ENCODE results near the gene SMC3.
A peak's percentile ranks its signal among the peaks of the same experiment; 100 is the strongest.

SMC3 gene

GRCh38 chr10:110546077-110546476, 21.4 kb upstream of the SMC3 start:
- TF ChIP-seq CTCF (IDR thresholded peaks at IDR 0.05; ENCODE audit: extremely low read depth, insufficient read depth, missing control alignments): no peak
- in situ Hi-C loops (cut with MboI; ENCODE audit: low pct_unique_long_range_greater_than_20kb, low sequenced_read_pairs, unreplicated experiment): loop anchor here (10.0 kb wide), 1 partner anchor 191 kb away; no protein-coding TSS in a partner anchor
- DNase-seq (ENCODE audit: low spot score): no peak

- in situ Hi-C loops (cut with MboI; ENCODE audit: low pct_unique_long_range_greater_than_20kb, low sequenced_read_pairs, unreplicated experiment): loop anchor here (10.0 kb wide), 1 partner anchor 192 kb away; no protein-coding TSS in a partner anchor
- no peak for TF ChIP-seq CTCF (IDR thresholded peaks at IDR 0.05; ENCODE audit: extremely low read depth, insufficient read depth, missing control alignments)
- DNase-seq (ENCODE audit: low spot score): no peak
Measured at GRCh38 chr10:110546499-110547110, 20.9 kb upstream of the SMC3 start.

- in situ Hi-C loops (cut with MboI; ENCODE audit: low pct_unique_long_range_greater_than_20kb, low sequenced_read_pairs, unreplicated experiment): loop anchor here (10.0 kb wide), 1 partner anchor 192 kb away; no protein-coding TSS in a partner anchor
- peak; percentile 67 for DNase-seq (ENCODE audit: low spot score)
- TF ChIP-seq CTCF (IDR thresholded peaks at IDR 0.05; ENCODE audit: extremely low read depth, insufficient read depth, missing control alignments): peak; percentile 66
Measured at GRCh38 chr10:110547139-110547761, 20.2 kb upstream of the SMC3 start.

GRCh38 chr10:110548002-110548401, 19.5 kb upstream of the SMC3 start:
- DNase-seq (ENCODE audit: low spot score): no peak
- no peak for TF ChIP-seq CTCF (IDR thresholded peaks at IDR 0.05; ENCODE audit: extremely low read depth, insufficient read depth, missing control alignments)
- in situ Hi-C loops (cut with MboI; ENCODE audit: low pct_unique_long_range_greater_than_20kb, low sequenced_read_pairs, unreplicated experiment): loop anchor here (10.0 kb wide), 1 partner anchor 193 kb away; no protein-coding TSS in a partner anchor

- no peak for TF ChIP-seq CTCF (IDR thresholded peaks at IDR 0.05; ENCODE audit: extremely low read depth, insufficient read depth, missing control alignments)
- in situ Hi-C loops (cut with MboI; ENCODE audit: low pct_unique_long_range_greater_than_20kb, low sequenced_read_pairs, unreplicated experiment): loop anchor here (10.0 kb wide), 1 partner anchor 194 kb away; no protein-coding TSS in a partner anchor
- no peak for DNase-seq (ENCODE audit: low spot score)
Measured at GRCh38 chr10:110549211-110549610, 18.3 kb upstream of the SMC3 start.

GRCh38 chr10:110553905-110554304, 13.6 kb upstream of the SMC3 start:
- TF ChIP-seq CTCF (IDR thresholded peaks at IDR 0.05; ENCODE audit: extremely low read depth, insufficient read depth, missing control alignments): no peak
- in situ Hi-C loops (cut with MboI; ENCODE audit: low pct_unique_long_range_greater_than_20kb, low sequenced_read_pairs, unreplicated experiment): loop anchor here (25.0 kb wide), 1 partner anchor 417 kb away; no protein-coding TSS in a partner anchor
- DNase-seq (ENCODE audit: low spot score): no peak
